HepG2 (cell line): Measurements from ENCODE around the gene MACROD2. TPM values are rescaled to one million over a fixed set of nuclear protein-coding genes. Genes with fewer than 3 reads are reported as not detected.

ENCODE experiments used
- ATAC-seq: fragments of 200-7000 bp; cut with Tn5 transposase; 3 replicates; pipeline ENCODE4 v1.9.1; 2020; ENCODE audit warnings: mild to moderate bottlenecking, moderate library complexity
- BruUV-seq: library from RNA; stranded (reverse); fragments of 400-500 nt; replicated peaks from 2 replicates; lab custom pipeline; 2021; lab: Mats Ljungman, UMichigan
- CTCF ChIA-PET: fragments of 300-600 bp; formaldehyde crosslinking; extraction: SDS; loops from one replicate; lab custom pipeline; 2021; ENCODE audit warnings: low total read pairs, inconsistent platforms, low intra/inter-chr PET ratio; lab: Yijun Ruan, JAX
- POLR2A ChIA-PET: fragments of 350-600 bp; sonication (Branson Sonifier 250); formaldehyde crosslinking; loops from one replicate; lab custom pipeline; 2020; ENCODE audit warnings: antibody characterized with exemption, inconsistent platforms; lab: Yijun Ruan, JAX
- DNase-seq: peaks from one replicate; pipeline ENCODE4 v3.0.0-alpha.2; 2015; ENCODE audit warnings: low spot score
- FAIRE-seq: peaks from 3 replicates; lab custom pipeline; 2011; peaks lifted over from hg19 to GRCh38; lab: Jason Lieb, UNC
- H2AFZ ChIP-seq: one replicate; pipeline ENCODE4 v1.6.1; 2011; ENCODE audit warnings: low read length, inconsistent platforms
- H3K27ac ChIP-seq: fragments of 300-600 bp; 3 replicates; pipeline ENCODE4 v1.8.0; 2011; ENCODE audit warnings: mixed run types, mild to moderate bottlenecking, mixed read lengths, low read length, inconsistent platforms; ENCODE audit not compliant: insufficient read depth; ENCODE audit errors: extremely low read length
- H3K27me3 ChIP-seq, 2 experiments: fragments of 200-600 bp in 1 of 2; 2 replicates in 1 of 2; 3 replicates in 1 of 2; pipeline versions ENCODE4 v1.6.0 to v1.8.0; 2011; ENCODE audit warnings: low read length in 2 of 2, mild to moderate bottlenecking in 2 of 2, moderate library complexity in 2 of 2, inconsistent platforms in 1 of 2; ENCODE audit not compliant: insufficient read depth in 2 of 2, control insufficient read depth in 1 of 2
- H3K36me3 ChIP-seq, 2 experiments: fragments of 200-600 bp in 1 of 2; replicated peaks in 1 of 2; 2 replicates in 1 of 2; 3 replicates in 1 of 2; pipeline versions ENCODE4 v1.5.1 to v1.8.0; 2011; ENCODE audit warnings: low read length in 2 of 2, inconsistent platforms in 1 of 2; ENCODE audit not compliant: insufficient read depth in 2 of 2, control insufficient read depth in 1 of 2
- H3K4me1 ChIP-seq: 2 replicates; pipeline ENCODE4 v1.5.1; 2012; ENCODE audit warnings: low read length, inconsistent platforms; ENCODE audit not compliant: insufficient read depth
- H3K4me2 ChIP-seq: 2 replicates; pipeline ENCODE4 v1.6.0; 2011; ENCODE audit warnings: low read depth, low read length, inconsistent platforms
- H3K4me3 ChIP-seq, 3 experiments: fragments of 200-600 bp in 1 of 3; sonication (generic), shearing (Covaris generic) in 1 of 3; replicated peaks in 1 of 3; 2 replicates each; pipeline ENCODE4 v1.5.1; 2011 to 2016; ENCODE audit warnings: low read length in 3 of 3, inconsistent platforms in 2 of 3, low read depth in 2 of 3, mild to moderate bottlenecking in 2 of 3, control low read depth in 1 of 3, mixed read lengths in 1 of 3; ENCODE audit not compliant: insufficient read depth in 1 of 3
- H3K79me2 ChIP-seq: one replicate; pipeline ENCODE4 v1.6.1; 2011; ENCODE audit warnings: low read length, inconsistent platforms; ENCODE audit not compliant: insufficient read depth
- H3K9ac ChIP-seq: 2 replicates; pipeline ENCODE4 v1.6.0; 2011; ENCODE audit warnings: mild to moderate bottlenecking, low read depth, low read length, inconsistent platforms; ENCODE audit not compliant: insufficient read depth
- H3K9me3 ChIP-seq: 2 replicates; pipeline ENCODE4 v1.5.1; 2012; ENCODE audit warnings: mild to moderate bottlenecking, low read length
- H4K20me1 ChIP-seq: 2 replicates; pipeline ENCODE4 v1.6.0; 2011; ENCODE audit warnings: inconsistent platforms, mild to moderate bottlenecking, low read length, moderate library complexity; ENCODE audit not compliant: insufficient read depth
- ATAD3A ChIP-seq: sonication (generic); formaldehyde crosslinking; IDR thresholded peaks from 2 replicates; pipeline ENCODE4 v1.4.0; 2020; ENCODE audit warnings: missing genetic modification reagents
- HNF1A ChIP-seq, 2 experiments: sonication (generic) in 1 of 2; formaldehyde crosslinking in 1 of 2; IDR thresholded peaks; 2 replicates each; pipeline versions ENCODE4 v1.4.0 to v1.6.1; 2016 to 2020; ENCODE audit warnings: borderline replicate concordance in 1 of 2, low read depth in 1 of 2, mild to moderate bottlenecking in 1 of 2, missing genetic modification reagents in 1 of 2
- MIER3 ChIP-seq: IDR thresholded peaks from 2 replicates; pipeline ENCODE4 v1.6.1; 2016; ENCODE audit warnings: missing compliant biosample characterization, borderline replicate concordance
- ONECUT2 ChIP-seq: sonication (generic); formaldehyde crosslinking; IDR thresholded peaks from 2 replicates; pipeline ENCODE4 v1.4.0; 2020; ENCODE audit warnings: missing genetic modification reagents
- RERE ChIP-seq: IDR thresholded peaks from 2 replicates; pipeline ENCODE4 v1.6.1; 2016; ENCODE audit warnings: low read depth, missing genetic modification reagents, missing compliant biosample characterization
- SRF ChIP-seq: IDR thresholded peaks from 2 replicates; pipeline ENCODE4 v1.6.1; 2011; ENCODE audit warnings: mild to moderate bottlenecking, low read depth, low read length, moderate library complexity
- ZBTB25 ChIP-seq: IDR thresholded peaks from 2 replicates; pipeline ENCODE4 v1.6.1; 2018; ENCODE audit warnings: missing genetic modification reagents
- ZKSCAN5 ChIP-seq: sonication (generic); formaldehyde crosslinking; IDR thresholded peaks from 2 replicates; pipeline ENCODE4 v1.5.1; 2020; ENCODE audit warnings: mild to moderate bottlenecking, missing genetic modification reagents
- ZNF260 ChIP-seq: sonication (generic); formaldehyde crosslinking; IDR thresholded peaks from 2 replicates; pipeline ENCODE4 v1.4.0; 2020; ENCODE audit warnings: missing genetic modification reagents, low read depth, mild to moderate bottlenecking, borderline replicate concordance
- ZNF510 ChIP-seq: sonication (generic); formaldehyde crosslinking; IDR thresholded peaks from 2 replicates; pipeline ENCODE4 v1.4.0; 2020; ENCODE audit warnings: low read depth, mild to moderate bottlenecking, missing genetic modification reagents
- in situ Hi-C: cut with HindIII; loops from 2 replicates; pipeline ENCODE4 v1.10.0; 2017; ENCODE audit warnings: low pct_unique_long_range_greater_than_20kb; ENCODE audit not compliant: extremely low pct_ligation_motif_present
- intact Hi-C: fragments of 100-400 bp; cut with micrococcal nuclease; formaldehyde crosslinking; loops from one replicate; pipeline ENCODE4 v1.10.0; 2022; ENCODE audit not compliant: unreplicated experiment
- polyA plus RNA-seq, 8 experiments: library from polyadenylated mRNA; depleted of rRNA in 3 of 8; stranded (reverse) in 7 of 8; unstranded in 1 of 8; fragments of >200 nt; fragmentation: Illumina TruSeq in 4 of 8; extraction: Trizol in 4 of 8; gene quantifications; 2 replicates each; pipeline versions ENCODE4 v1.2.1 to v1.2.3, GENCODE V29; 2011 to 2016; ENCODE audit warnings: low read depth in 4 of 8, missing spikeins in 1 of 8, mixed read lengths in 1 of 8; ENCODE audit not compliant: insufficient read depth in 1 of 8
- total RNA-seq, 5 experiments: library from RNA; depleted of rRNA; stranded (reverse); fragments of >200 nt; fragmentation: Illumina TruSeq; extraction: Trizol; gene quantifications; 2 replicates each; pipeline ENCODE4 v1.2.3, GENCODE V29; 2016; ENCODE audit warnings: low read depth in 1 of 5

The MACROD2 gene
- total and polyA plus RNA-seq, 2 of the 13 experiments (the other 11 are each of a cell fraction or from before 2014, with no cell fraction given): 0.13 to 0.51 TPM

- intact Hi-C loops (no loop called here), in situ Hi-C loops (no loop called here)
- H3K9me3 ChIP-seq: peaks cover 70% of the 10 kb centered on the region
- no peaks in the 10 kb centered on the region for H3K79me2 ChIP-seq
- no peaks in the 10 kb centered on the region for H4K20me1 ChIP-seq
- DNase-seq: no peak
- ChIA-PET POLR2A (no interaction called here), CTCF (no interaction called here)
- no peak overlapping the region for H3K4me2 ChIP-seq
- no peak overlapping the region for H3K27ac ChIP-seq
- no peaks in the 10 kb centered on the region for H3K36me3 ChIP-seq
- no peak for FAIRE-seq
- no peaks in the 10 kb centered on the region for H3K27me3 ChIP-seq
- no TSS peak for BruUV-seq
- H3K4me1 ChIP-seq: no peaks in the 10 kb centered on the region
- H3K4me3 ChIP-seq: no peak overlapping the region
- TF ChIP-seq HNF1A (IDR thresholded peaks at IDR 0.05; ENCODE audit: low read depth) (0 out of 2 replicates have a peak, but pooled peaks have one; percentile 30), HNF1A (CRISPR knock-in tag; IDR thresholded peaks at IDR 0.05; ENCODE audit: borderline replicate concordance) (no peak), ZNF510 (no peak), ATAD3A (CRISPR knock-in tag) (no peak), ZBTB25 (CRISPR knock-in tag) (no peak), SRF (no peak), RERE (CRISPR knock-in tag) (no peak), ONECUT2 (CRISPR knock-in tag) (0 out of 2 replicates have a peak, but pooled peaks have one; percentile 37), MIER3 (no peak), ZNF260 (CRISPR knock-in tag) (no peak), ZKSCAN5 (CRISPR knock-in tag) (peak; percentile 68; the same call in 1 of the 2 replicates)
- H2AFZ ChIP-seq: no peak overlapping the region
- no peak overlapping the region for H3K9ac ChIP-seq
- peak; percentile 83 for ATAC-seq
Observed at GRCh38 chr20:15814360-15814759, 1819.0 kb downstream of the MACROD2 start.
